Fibroblast of lung (primary cell): ENCODE data around the gene PDZD2. TPM values are rescaled to one million over a fixed set of nuclear protein-coding genes. Genes with fewer than 3 reads are reported as not detected.

Experiments
- DNase-seq, 2 donors: peaks; one replicate each; pipeline versions ENCODE4 v3.0.0 to v3.0.0-alpha.2; 2010; ENCODE audit warnings: low read depth in 2 of 2
- H2AFZ ChIP-seq: 2 replicates; pipeline ENCODE4 v1.5.1; 2012; ENCODE audit warnings: low read length, control low read depth, inconsistent platforms
- H3K27ac ChIP-seq: 2 replicates; pipeline ENCODE4 v1.5.1; 2011; ENCODE audit warnings: low read length, control low read depth; ENCODE audit not compliant: insufficient read depth
- H3K27me3 ChIP-seq: 2 replicates; pipeline ENCODE4 v1.5.1; 2011; ENCODE audit warnings: mild to moderate bottlenecking, low read length; ENCODE audit not compliant: control insufficient read depth, insufficient read depth
- H3K36me3 ChIP-seq: 2 replicates; pipeline ENCODE4 v1.5.1; 2011; ENCODE audit warnings: low read length; ENCODE audit not compliant: control insufficient read depth, insufficient read depth
- H3K4me1 ChIP-seq: 2 replicates; pipeline ENCODE4 v1.5.1; 2011; ENCODE audit warnings: low read length; ENCODE audit not compliant: control insufficient read depth, insufficient read depth; ENCODE audit errors: extremely low read depth
- H3K4me2 ChIP-seq: 2 replicates; pipeline ENCODE4 v1.5.1; 2011; ENCODE audit warnings: low read length, control low read depth; ENCODE audit not compliant: insufficient read depth; ENCODE audit errors: extremely low read depth
- H3K4me3 ChIP-seq, 4 experiments: fragments of 200-600 bp in 1 of 4; sonication (generic) in 1 of 4; replicated peaks in 1 of 4; 2 replicates each; pipeline ENCODE4 v1.5.1; 2011 to 2016; ENCODE audit warnings: low read length in 4 of 4, low read depth in 3 of 4, mild to moderate bottlenecking in 3 of 4, control low read depth in 2 of 4, inconsistent platforms in 1 of 4, mixed read lengths in 1 of 4; ENCODE audit not compliant: insufficient read depth in 1 of 4; ENCODE audit errors: control extremely low read depth in 1 of 4
- H3K79me2 ChIP-seq: 2 replicates; pipeline ENCODE4 v1.5.1; 2012; ENCODE audit warnings: mild to moderate bottlenecking, low read length, inconsistent platforms; ENCODE audit not compliant: control insufficient read depth, insufficient read depth
- H3K9ac ChIP-seq: 2 replicates; pipeline ENCODE4 v1.5.1; 2011; ENCODE audit warnings: mild to moderate bottlenecking, low read length, control low read depth; ENCODE audit not compliant: insufficient read depth
- H3K9me3 ChIP-seq: 2 replicates; pipeline ENCODE4 v1.5.1; 2012; ENCODE audit warnings: low read depth, low read length; ENCODE audit not compliant: control insufficient read depth, insufficient read depth
- H4K20me1 ChIP-seq: 2 replicates; pipeline ENCODE4 v1.5.1; 2011; ENCODE audit warnings: low read length; ENCODE audit not compliant: control insufficient read depth, insufficient read depth; ENCODE audit errors: extremely low read depth
- EZH2 ChIP-seq: IDR thresholded peaks from 2 replicates; pipeline ENCODE4 v1.5.1; 2012; ENCODE audit warnings: low read length, control low read depth, mild to moderate bottlenecking; ENCODE audit errors: missing control alignments
- polyA plus RNA-seq, 2 donors: library from polyadenylated mRNA; depleted of rRNA in 1 of 2; stranded (reverse) in 1 of 2; unstranded in 1 of 2; fragments of >200 nt; gene quantifications; 2 replicates each; pipeline ENCODE4 v1.2.1, GENCODE V29; 2011 to 2012; ENCODE audit warnings: missing spikeins in 1 of 2
- total RNA-seq: library from RNA; depleted of rRNA; stranded (reverse); fragments of >200 nt; gene quantifications from 2 replicates; pipeline ENCODE4 v1.2.1, GENCODE V29; 2014
- TF ChIP-seq, protein P1 (sequence below), 2 donors: IDR thresholded peaks in 1 of 2; conservative IDR thresholded peaks in 1 of 2; 1 replicate in 1 of 2; 2 replicates in 1 of 2; pipeline ENCODE4 v1.5.1; 2011 to 2012; ENCODE audit warnings: low read length in 2 of 2, control low read depth in 1 of 2, inconsistent platforms in 1 of 2, low read depth in 1 of 2, mild to moderate bottlenecking in 1 of 2

PDZD2 gene
- total and polyA plus RNA-seq, 2 donors (not counting 1 experiment from before 2014, with no cell fraction given): 0.33 to 0.40 TPM

GRCh38 chr5:32029261-32029660, 390.3 kb downstream of the PDZD2 start:
- H3K9ac ChIP-seq: no peak overlapping the region
- H3K27ac ChIP-seq: no peak overlapping the region
- H3K9me3 ChIP-seq: no peaks in the 10 kb centered on the region
- H3K36me3 ChIP-seq: no peaks in the 10 kb centered on the region
- TF ChIP-seq, protein P1, sequence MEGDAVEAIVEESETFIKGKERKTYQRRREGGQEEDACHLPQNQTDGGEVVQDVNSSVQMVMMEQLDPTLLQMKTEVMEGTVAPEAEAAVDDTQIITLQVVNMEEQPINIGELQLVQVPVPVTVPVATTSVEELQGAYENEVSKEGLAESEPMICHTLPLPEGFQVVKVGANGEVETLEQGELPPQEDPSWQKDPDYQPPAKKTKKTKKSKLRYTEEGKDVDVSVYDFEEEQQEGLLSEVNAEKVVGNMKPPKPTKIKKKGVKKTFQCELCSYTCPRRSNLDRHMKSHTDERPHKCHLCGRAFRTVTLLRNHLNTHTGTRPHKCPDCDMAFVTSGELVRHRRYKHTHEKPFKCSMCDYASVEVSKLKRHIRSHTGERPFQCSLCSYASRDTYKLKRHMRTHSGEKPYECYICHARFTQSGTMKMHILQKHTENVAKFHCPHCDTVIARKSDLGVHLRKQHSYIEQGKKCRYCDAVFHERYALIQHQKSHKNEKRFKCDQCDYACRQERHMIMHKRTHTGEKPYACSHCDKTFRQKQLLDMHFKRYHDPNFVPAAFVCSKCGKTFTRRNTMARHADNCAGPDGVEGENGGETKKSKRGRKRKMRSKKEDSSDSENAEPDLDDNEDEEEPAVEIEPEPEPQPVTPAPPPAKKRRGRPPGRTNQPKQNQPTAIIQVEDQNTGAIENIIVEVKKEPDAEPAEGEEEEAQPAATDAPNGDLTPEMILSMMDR (conservative IDR thresholded peaks at IDR 0.05 in 1 of 2, IDR thresholded peaks at IDR 0.05 in 1 of 2; ENCODE audit: low read depth in 1 of 2, low read length in 2 of 2): no peak
- no peak for TF ChIP-seq EZH2
- peak in 1 of 2 donors; percentile 68 for DNase-seq
- no peak overlapping the region for H2AFZ ChIP-seq
- H3K4me2 ChIP-seq: peak overlapping the region; percentile 40
- H3K79me2 ChIP-seq: no peaks in the 10 kb centered on the region
- H3K27me3 ChIP-seq: no peaks in the 10 kb centered on the region
- no peaks in the 10 kb centered on the region for H4K20me1 ChIP-seq
- H3K4me1 ChIP-seq: peaks cover 11% of the 10 kb centered on the region
- H3K4me3 ChIP-seq: no peak overlapping the region

GRCh38 chr5:32029781-32030180, 390.9 kb downstream of the PDZD2 start:
- no peaks in the 10 kb centered on the region for H4K20me1 ChIP-seq
- H3K27ac ChIP-seq: no peak overlapping the region
- peak overlapping the region; percentile 40 for H3K4me2 ChIP-seq
- no peaks in the 10 kb centered on the region for H3K36me3 ChIP-seq
- no peak overlapping the region for H3K9ac ChIP-seq
- no peak overlapping the region for H3K4me3 ChIP-seq
- no peaks in the 10 kb centered on the region for H3K9me3 ChIP-seq
- TF ChIP-seq EZH2: no peak
- TF ChIP-seq, protein P1 (conservative IDR thresholded peaks at IDR 0.05 in 1 of 2, IDR thresholded peaks at IDR 0.05 in 1 of 2; ENCODE audit: low read depth in 1 of 2, low read length in 2 of 2): no peak
- H2AFZ ChIP-seq: no peak overlapping the region
- H3K4me1 ChIP-seq: peaks cover 11% of the 10 kb centered on the region
- no peak for DNase-seq
- H3K79me2 ChIP-seq: no peaks in the 10 kb centered on the region
- no peaks in the 10 kb centered on the region for H3K27me3 ChIP-seq

DNA sequence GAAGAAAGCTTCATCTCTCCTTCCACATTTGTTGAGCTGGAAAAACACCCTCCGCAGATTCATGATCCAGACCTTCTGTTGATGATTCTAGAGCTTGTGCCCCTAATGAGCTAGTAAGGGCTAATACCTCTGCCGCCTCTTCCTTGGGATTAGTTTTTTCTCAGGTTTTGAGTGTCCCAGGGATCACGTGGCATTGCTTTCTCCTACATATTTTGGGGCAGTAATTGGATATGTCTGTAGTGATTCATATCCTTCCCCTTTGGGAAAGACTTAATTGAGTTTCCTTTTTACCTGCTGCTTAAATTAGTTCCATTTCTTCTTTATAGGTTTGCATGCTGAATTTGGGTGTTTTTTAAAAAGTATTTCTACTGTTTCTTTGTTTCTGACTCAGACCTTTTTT, 391.3 kb downstream of the PDZD2 start:
- H3K27me3 ChIP-seq: no peaks in the 10 kb centered on the region
- H3K27ac ChIP-seq: no peak overlapping the region
- H4K20me1 ChIP-seq: no peaks in the 10 kb centered on the region
- no peaks in the 10 kb centered on the region for H3K79me2 ChIP-seq
- no peaks in the 10 kb centered on the region for H3K9me3 ChIP-seq
- TF ChIP-seq, protein P1 (conservative IDR thresholded peaks at IDR 0.05 in 1 of 2, IDR thresholded peaks at IDR 0.05 in 1 of 2; ENCODE audit: low read depth in 1 of 2, low read length in 2 of 2): no peak
- no peak for TF ChIP-seq EZH2
- no peak overlapping the region for H3K4me2 ChIP-seq
- DNase-seq: no peak
- H2AFZ ChIP-seq: no peak overlapping the region
- peaks cover 11% of the 10 kb centered on the region for H3K4me1 ChIP-seq
- H3K9ac ChIP-seq: no peak overlapping the region
- no peak overlapping the region for H3K4me3 ChIP-seq
- H3K36me3 ChIP-seq: no peaks in the 10 kb centered on the region
